HG03521 (cell line): ENCODE measurements around the gene TSPAN33.
"Not testable (repeated sequence)": the region's sequence is repeated elsewhere in the genome, so short reads cannot be mapped to it uniquely, and the experiment has no call there.

Source experiments
- ATAC-seq: cut with Tn5 transposase; IDR thresholded peaks from one replicate; pipeline ENCODE4 v1.9.1; 2021; ENCODE audit warnings: mild to moderate bottlenecking, moderate library complexity; ENCODE audit not compliant: unreplicated experiment

The TSPAN33 gene

GRCh38 chr7:129144095-129144833, at the start of gene TSPAN33:
TSS of gene TSPAN33 (plus strand) at chr7:129144707. CDS start at chr7:129144981, 274 bp downstream.
- ATAC-seq, result peak; percentile 68

- peak; percentile 71 for ATAC-seq
Observed at GRCh38 chr7:129095258-129095657, 49.2 kb upstream of the TSPAN33 start.

- no peak for ATAC-seq
Observed at GRCh38 chr7:129098409-129099084, 46.0 kb upstream of the TSPAN33 start.

GRCh38 chr7:129100827-129101166, 43.7 kb upstream of the TSPAN33 start:
- ATAC-seq, result no peak

GRCh38 chr7:129101746-129102145, 42.8 kb upstream of the TSPAN33 start:
- ATAC-seq, result no peak

GRCh38 chr7:129103561-129104324, 40.8 kb upstream of the TSPAN33 start:
- no peak for ATAC-seq

- ATAC-seq, result no peak
Observed at GRCh38 chr7:129108581-129108980, 35.9 kb upstream of the TSPAN33 start.

GRCh38 chr7:129110258-129110981, 34.1 kb upstream of the TSPAN33 start:
- no peak for ATAC-seq

- no peak for ATAC-seq
Observed at GRCh38 chr7:129110982-129111376, 33.5 kb upstream of the TSPAN33 start.

GRCh38 chr7:129115676-129116075, 28.8 kb upstream of the TSPAN33 start:
- ATAC-seq, result no peak

- no peak for ATAC-seq
Observed at GRCh38 chr7:129118182-129118581, 26.3 kb upstream of the TSPAN33 start.

GRCh38 chr7:129118976-129119375, 25.5 kb upstream of the TSPAN33 start:
- ATAC-seq, result no peak

- ATAC-seq, result not testable (repeated sequence)
Observed at GRCh38 chr7:129121501-129122077, 22.9 kb upstream of the TSPAN33 start.

- peak; percentile 34 for ATAC-seq
Observed at GRCh38 chr7:129122078-129122750, 22.3 kb upstream of the TSPAN33 start.

GRCh38 chr7:129122751-129123509, 21.6 kb upstream of the TSPAN33 start:
- ATAC-seq, result peak; percentile 71

GRCh38 chr7:129123510-129123857, 21.0 kb upstream of the TSPAN33 start:
- peak; percentile 23 for ATAC-seq

GRCh38 chr7:129126314-129126713, 18.2 kb upstream of the TSPAN33 start:
- no peak for ATAC-seq

- no peak for ATAC-seq
Observed at GRCh38 chr7:129127154-129127553, 17.4 kb upstream of the TSPAN33 start.

GRCh38 chr7:129127601-129128000, 16.9 kb upstream of the TSPAN33 start:
- no peak for ATAC-seq
